ENCODE measurements around the gene CLDN4.

DNA sequence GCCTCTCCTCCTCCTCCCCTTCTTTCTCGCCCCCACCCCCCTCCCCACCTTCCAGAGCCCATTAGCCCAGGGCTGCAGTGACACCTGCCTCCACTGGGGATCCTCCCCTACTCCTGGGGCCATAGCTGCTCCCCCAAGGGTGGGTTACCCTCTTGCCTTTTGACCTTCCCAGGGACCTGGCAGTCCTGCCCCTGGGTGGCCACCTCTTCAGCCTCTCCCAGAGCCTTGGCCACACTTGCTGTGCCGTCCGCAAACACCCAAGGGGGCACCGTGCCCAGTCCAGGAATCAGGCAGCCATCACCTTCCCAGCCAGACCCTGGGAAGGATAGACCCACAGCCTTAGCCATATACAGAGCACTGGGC is 19.8 kb upstream of the CLDN4 start:
- TF ChIP-seq, protein P1, sequence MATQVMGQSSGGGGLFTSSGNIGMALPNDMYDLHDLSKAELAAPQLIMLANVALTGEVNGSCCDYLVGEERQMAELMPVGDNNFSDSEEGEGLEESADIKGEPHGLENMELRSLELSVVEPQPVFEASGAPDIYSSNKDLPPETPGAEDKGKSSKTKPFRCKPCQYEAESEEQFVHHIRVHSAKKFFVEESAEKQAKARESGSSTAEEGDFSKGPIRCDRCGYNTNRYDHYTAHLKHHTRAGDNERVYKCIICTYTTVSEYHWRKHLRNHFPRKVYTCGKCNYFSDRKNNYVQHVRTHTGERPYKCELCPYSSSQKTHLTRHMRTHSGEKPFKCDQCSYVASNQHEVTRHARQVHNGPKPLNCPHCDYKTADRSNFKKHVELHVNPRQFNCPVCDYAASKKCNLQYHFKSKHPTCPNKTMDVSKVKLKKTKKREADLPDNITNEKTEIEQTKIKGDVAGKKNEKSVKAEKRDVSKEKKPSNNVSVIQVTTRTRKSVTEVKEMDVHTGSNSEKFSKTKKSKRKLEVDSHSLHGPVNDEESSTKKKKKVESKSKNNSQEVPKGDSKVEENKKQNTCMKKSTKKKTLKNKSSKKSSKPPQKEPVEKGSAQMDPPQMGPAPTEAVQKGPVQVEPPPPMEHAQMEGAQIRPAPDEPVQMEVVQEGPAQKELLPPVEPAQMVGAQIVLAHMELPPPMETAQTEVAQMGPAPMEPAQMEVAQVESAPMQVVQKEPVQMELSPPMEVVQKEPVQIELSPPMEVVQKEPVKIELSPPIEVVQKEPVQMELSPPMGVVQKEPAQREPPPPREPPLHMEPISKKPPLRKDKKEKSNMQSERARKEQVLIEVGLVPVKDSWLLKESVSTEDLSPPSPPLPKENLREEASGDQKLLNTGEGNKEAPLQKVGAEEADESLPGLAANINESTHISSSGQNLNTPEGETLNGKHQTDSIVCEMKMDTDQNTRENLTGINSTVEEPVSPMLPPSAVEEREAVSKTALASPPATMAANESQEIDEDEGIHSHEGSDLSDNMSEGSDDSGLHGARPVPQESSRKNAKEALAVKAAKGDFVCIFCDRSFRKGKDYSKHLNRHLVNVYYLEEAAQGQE (tag by site-specific recombination; IDR thresholded peaks at IDR 0.05): no peak
- no peak for TF ChIP-seq ZNF792 (tag by site-specific recombination; IDR thresholded peaks at IDR 0.05)
